Stimulated activated CD4-positive, alpha-beta T cell treated with anti-CD3 and anti-CD28 coated beads, Interleukin-15, amount 100 ng/mL, for 48 hours (primary cell): ENCODE measurements around the gene TWF1.
"Not testable (repeated sequence)": the region's sequence is repeated elsewhere in the genome, so short reads cannot be mapped to it uniquely, and the experiment has no call there.

Experiments used
- DNase-seq, 2 donors: peaks; one replicate each; pipeline ENCODE4 v3.0.0-alpha.2; 2020; ENCODE audit warnings: low read depth in 2 of 2

The TWF1 gene

GRCh38 chr12:43805860-43806736 is at the start of gene TWF1:
TSS of gene TWF1 (minus strand) at chr12:43806317. CDS start at chr12:43806245, 72 bp downstream.
- DNase-seq, result peak; percentile 73 to 87

GRCh38 chr12:43852744-43853143 is 46.6 kb upstream of the TWF1 start:
- no peak for DNase-seq

GRCh38 chr12:43848786-43849185 is 42.7 kb upstream of the TWF1 start:
- no peak for DNase-seq

- no peak for DNase-seq
These were observed 42.0 kb upstream of the TWF1 start for GRCh38 chr12:43848226-43848507.

GRCh38 chr12:43847425-43848225 is 41.5 kb upstream of the TWF1 start:
- not testable (repeated sequence) for DNase-seq

- DNase-seq, result no peak
These were observed 36.1 kb upstream of the TWF1 start for GRCh38 chr12:43842259-43842658.

GRCh38 chr12:43841253-43841652 is 35.1 kb upstream of the TWF1 start:
- DNase-seq, result no peak

GRCh38 chr12:43840338-43840737 is 34.2 kb upstream of the TWF1 start:
- DNase-seq, result no peak

- DNase-seq, result no peak
These were observed 30.4 kb upstream of the TWF1 start for GRCh38 chr12:43836475-43836989.

- DNase-seq, result peak; percentile 27 to 42
These were observed 29.7 kb upstream of the TWF1 start, which contains the start of gene TMEM117 for GRCh38 chr12:43835656-43836474. TSS of gene TMEM117 (plus strand) at chr12:43836081.

- DNase-seq, result no peak
These were observed 29.1 kb upstream of the TWF1 start for GRCh38 chr12:43835264-43835655.

- DNase-seq, result no peak
These were observed 26.5 kb upstream of the TWF1 start for GRCh38 chr12:43832463-43833168.

GRCh38 chr12:43827093-43827492 is 21.0 kb upstream of the TWF1 start:
- DNase-seq, result no peak

- no peak for DNase-seq
These were observed 20.6 kb upstream of the TWF1 start for GRCh38 chr12:43826681-43827080.

- DNase-seq, result no peak
These were observed 18.2 kb upstream of the TWF1 start for GRCh38 chr12:43824207-43824775.

GRCh38 chr12:43816168-43816567 is 10.1 kb upstream of the TWF1 start:
- DNase-seq, result no peak

- DNase-seq, result no peak
These were observed 9.3 kb upstream of the TWF1 start for GRCh38 chr12:43815416-43815815.

GRCh38 chr12:43812926-43813325 is 6.8 kb upstream of the TWF1 start:
- DNase-seq, result no peak

- no peak for DNase-seq
These were observed 5.9 kb upstream of the TWF1 start for GRCh38 chr12:43812057-43812456.

- DNase-seq, result no peak
These were observed 1.3 kb upstream of the TWF1 start for GRCh38 chr12:43807386-43807785.

- no peak for DNase-seq
These were observed 588 bp upstream of the TWF1 start for GRCh38 chr12:43806737-43807072.
